Measurements from ENCODE around the gene TMUB2.

Gene TMUB2

DNA sequence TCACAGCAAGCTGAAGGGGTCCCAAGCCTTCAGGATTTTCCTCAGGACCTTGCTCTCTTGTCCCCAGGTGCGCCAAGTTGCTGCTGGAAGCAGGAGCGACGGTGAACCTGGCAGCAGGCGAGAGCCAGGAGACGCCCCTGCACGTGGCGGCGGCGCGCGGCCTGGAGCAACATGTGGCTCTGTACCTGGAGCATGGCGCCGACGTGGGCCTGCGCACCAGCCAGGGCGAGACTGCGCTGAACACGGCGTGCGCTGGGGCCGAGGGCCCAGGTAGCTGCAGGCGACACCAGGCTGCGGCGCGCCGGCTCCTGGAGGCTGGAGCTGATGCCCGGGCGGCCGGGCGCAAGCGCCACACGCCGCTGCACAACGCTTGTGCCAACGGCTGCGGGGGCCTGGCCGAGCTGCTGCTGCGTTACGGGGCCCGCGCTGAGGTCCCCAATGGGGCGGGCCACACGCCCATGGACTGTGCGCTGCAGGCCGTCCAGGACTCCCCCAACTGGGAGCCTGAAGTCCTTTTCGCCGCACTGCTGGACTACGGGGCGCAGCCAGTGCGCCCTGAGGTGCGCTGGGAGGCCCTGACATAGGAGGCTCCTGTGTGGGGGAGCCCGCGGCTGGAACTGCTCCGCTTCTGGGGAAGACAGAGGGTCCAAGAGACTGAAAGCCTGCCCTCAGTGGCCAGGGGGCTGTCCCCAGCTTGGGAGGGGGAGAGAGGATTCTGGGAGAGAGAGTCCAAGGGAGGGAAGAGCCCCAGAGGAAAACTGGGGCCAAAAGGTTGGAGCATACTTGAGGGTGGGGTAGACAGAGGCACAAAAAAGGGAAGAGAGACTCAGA lies 9.9 kb upstream of the TMUB2 start:
- DNase-seq (ENCODE audit: low spot score), result no peak

DNA sequence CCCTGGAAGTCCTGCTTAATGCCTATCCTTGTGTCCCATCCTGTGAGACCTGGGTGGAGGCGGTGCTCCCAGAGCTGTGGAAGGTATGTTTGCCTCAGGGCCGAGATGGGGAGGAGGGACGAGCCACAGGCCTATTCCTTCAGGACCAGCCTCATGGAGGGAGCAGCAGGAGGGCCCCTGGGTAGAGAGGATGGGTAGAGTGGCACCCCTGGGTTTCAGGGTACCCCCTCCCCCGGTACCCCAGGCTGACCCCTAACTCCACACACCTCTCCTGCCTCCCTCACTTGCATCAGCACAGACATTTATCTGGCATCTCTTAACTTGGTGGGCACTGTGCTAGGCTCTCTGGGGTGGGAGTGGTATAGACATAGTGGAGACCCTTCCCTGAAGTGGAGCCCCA lies 9.1 kb upstream of the TMUB2 start:
- DNase-seq (ENCODE audit: low spot score), result no peak

DNA sequence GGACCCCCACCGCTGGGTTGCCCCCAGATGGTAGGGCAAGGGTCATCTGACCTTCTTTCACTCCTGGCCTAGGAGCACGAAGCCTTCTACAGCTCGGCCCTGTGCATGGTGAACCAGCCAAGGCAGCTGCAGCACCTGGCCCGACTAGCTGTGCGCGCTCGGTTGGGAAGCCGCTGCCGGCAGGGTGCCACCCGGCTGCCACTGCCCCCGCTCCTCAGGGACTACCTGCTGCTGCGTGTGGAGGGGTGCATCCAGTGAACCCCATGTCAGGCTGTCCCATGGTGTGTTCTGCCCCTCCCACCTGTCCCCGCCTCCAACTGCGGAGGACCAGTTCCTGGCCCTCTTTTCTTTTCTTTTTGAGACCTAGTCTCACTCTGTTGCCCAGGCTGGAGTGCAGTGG lies 8.6 kb upstream of the TMUB2 start:
- DNase-seq (ENCODE audit: low spot score), result no peak

DNA sequence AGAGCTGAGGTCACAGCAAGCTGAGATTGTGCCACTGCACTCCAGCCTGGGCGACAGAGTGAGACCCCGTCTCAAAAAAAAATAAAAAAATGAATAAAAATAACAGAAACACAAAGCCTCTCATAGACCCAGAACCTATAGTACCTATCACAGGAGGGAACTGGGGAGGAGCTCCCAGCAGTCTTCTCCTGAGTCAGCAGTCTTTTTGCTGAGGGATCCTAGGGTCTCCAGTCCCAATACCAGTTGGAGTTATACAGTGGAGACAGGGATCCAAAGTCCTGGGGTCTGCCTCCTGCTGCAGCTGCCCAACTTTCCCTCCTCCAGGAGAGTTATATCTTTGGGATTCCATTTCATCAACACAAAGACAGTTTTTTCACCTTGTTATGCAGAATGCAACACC lies 3.7 kb upstream of the TMUB2 start:
- DNase-seq (ENCODE audit: low spot score), result no peak

DNA sequence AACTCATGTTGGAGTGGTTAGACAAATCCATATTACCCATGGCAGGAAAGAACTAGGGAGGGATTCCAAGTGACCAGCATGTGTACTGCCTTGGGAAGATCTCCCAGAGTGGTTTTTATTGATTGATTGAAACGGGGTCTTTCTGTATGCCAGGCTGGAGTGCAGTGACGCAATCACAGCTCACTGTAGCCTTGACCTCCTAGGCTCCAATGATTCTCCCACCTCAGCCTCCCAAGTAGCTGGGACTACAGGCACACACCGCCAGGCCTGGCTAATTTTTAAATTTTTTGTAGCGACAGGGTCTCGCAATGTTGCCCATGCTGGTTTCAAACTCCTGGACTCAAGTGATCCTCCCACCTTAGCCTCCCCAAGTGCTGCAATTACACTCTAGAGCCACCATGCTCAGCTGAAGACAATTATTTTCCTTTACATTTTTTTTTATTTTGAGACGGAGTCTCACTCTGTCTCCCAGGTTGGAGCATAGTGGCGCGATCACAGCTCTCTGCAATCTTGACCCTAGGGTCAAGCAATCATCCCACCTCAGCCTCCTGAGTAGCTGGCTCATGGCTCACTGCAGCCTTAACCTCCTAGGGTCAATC lies 2.5 kb upstream of the TMUB2 start:
- DNase-seq (ENCODE audit: low spot score), result no peak

DNA sequence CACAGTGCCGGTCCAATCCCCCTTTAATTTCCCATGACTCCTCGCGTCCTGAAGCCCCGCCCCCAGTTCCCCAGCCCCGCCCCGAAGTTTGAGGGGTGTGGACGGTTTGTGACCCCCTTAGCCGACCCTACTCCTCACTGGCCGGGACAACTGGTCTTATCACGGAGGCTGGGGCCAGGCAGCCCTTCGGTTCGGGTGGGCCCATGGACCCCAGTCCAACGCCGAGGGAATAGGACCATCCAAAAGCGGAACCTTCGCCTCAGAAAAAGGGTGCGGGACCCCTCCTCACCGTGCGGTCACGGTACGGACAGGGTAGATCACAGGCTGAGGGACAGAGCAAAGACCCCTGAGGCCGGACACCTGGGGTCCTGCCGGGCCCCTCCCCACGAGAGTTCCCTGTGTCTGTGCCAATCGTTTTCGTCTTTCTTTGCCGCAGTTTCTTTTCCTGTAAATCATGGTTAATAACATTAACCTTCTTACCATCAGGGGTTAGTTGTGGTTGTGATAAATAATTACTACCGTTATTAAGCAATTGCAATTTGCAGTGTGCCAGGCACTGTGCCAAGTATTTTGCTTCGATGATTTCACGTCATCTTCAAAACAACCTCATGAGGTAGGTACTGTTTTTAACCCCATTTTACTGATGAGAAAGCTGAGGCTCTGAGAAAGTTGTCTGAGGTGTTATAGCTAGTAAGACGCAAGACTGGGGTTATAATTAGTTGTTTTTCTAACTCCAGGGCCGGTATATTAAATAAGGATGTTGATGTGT lies 543 bp downstream of the TMUB2 start:
- DNase-seq (ENCODE audit: low spot score), result peak; percentile 54

DNA sequence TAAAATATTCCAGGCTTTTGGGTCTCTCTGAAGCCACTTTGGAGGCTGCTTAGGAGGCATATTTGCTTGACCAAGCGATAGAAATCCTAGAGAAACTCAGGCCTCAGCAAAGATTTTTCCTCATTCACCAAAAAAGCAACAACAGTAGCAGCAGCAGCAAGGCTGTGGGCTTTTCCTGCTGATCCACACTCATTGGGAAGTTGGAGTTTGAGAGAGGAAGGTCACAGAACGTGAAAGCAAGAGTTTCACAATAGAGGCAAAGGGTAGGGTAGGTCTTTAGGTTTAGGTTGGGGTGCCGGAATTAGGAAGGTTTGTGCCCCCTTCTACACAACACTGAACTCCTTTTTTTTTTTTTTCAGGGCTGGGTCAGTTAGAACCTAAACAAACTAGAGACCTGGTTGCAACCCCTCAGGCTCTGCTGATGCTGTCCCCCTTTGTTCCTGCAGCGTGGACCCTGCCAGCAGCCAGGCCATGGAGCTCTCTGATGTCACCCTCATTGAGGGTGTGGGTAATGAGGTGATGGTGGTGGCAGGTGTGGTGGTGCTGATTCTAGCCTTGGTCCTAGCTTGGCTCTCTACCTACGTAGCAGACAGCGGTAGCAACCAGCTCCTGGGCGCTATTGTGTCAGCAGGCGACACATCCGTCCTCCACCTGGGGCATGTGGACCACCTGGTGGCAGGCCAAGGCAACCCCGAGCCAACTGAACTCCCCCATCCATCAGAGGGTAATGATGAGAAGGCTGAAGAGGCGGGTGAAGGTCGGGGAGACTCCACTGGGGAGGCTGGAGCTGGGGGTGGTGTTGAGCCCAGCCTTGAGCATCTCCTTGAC lies 2.0 kb downstream of the TMUB2 start:
- DNase-seq (ENCODE audit: low spot score), result no peak

DNA sequence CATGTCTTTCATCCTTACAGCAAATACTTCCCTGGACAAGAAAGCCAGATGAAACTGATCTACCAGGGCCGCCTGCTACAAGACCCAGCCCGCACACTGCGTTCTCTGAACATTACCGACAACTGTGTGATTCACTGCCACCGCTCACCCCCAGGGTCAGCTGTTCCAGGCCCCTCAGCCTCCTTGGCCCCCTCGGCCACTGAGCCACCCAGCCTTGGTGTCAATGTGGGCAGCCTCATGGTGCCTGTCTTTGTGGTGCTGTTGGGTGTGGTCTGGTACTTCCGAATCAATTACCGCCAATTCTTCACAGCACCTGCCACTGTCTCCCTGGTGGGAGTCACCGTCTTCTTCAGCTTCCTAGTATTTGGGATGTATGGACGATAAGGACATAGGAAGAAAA lies 3.7 kb downstream of the TMUB2 start:
- DNase-seq (ENCODE audit: low spot score), result no peak

DNA sequence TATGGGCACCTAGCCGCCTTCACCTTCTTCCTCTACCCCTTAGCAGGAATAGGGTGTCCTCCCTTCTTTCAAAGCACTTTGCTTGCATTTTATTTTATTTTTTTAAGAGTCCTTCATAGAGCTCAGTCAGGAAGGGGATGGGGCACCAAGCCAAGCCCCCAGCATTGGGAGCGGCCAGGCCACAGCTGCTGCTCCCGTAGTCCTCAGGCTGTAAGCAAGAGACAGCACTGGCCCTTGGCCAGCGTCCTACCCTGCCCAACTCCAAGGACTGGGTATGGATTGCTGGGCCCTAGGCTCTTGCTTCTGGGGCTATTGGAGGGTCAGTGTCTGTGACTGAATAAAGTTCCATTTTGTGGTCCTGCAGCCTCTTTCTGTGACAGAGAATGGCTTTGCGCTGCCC lies 4.6 kb downstream of the TMUB2 start:
- DNase-seq (ENCODE audit: low spot score), result no peak

DNA sequence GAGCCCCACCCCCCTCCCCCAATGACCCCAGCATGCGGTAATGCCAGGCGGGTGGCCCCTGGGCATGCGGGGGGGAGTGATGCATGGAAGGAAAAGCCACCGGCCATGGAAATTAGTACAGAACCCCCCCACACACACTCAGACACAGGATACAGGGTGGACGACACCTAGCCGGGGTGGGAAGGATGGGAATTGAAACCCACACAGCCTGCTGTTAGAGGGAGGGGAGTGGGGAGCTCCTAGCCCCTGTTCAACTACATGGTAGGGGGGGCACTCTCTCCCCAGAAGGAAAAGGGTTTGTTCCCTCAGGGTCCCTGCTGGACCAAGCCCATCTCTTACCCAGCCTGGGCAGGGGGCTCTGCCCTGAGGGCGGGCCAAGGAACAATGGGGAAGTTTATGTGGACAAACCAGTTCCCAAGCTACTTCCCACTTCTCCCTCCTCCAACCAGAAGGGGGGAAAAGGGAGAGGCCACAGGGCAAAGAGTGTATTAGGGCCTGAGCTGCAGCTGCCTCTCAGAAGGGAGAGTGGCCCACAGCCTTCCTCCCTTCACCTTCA lies 5.2 kb downstream of the TMUB2 start:
- no peak for DNase-seq (ENCODE audit: low spot score)

DNA sequence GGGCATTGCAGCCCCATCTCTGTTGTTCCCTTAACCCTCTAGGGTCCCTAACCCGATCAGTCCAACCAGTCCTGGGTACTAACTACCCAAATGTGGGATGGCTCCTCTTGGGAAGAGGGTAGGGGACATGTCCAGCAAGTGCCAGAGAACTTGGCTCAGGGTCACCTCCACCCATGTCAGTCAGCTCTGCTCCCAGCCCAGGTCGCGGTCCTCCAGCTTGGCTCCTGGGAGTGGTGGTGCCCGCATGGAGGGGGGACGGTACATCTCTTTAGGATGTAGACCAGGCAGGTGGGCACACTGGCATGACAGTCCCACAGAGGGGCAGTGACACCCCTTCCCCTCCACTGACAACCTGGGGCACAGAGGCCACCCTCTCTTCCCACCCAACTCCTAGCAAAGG lies 6.0 kb downstream of the TMUB2 start:
- DNase-seq (ENCODE audit: low spot score), result no peak

DNA sequence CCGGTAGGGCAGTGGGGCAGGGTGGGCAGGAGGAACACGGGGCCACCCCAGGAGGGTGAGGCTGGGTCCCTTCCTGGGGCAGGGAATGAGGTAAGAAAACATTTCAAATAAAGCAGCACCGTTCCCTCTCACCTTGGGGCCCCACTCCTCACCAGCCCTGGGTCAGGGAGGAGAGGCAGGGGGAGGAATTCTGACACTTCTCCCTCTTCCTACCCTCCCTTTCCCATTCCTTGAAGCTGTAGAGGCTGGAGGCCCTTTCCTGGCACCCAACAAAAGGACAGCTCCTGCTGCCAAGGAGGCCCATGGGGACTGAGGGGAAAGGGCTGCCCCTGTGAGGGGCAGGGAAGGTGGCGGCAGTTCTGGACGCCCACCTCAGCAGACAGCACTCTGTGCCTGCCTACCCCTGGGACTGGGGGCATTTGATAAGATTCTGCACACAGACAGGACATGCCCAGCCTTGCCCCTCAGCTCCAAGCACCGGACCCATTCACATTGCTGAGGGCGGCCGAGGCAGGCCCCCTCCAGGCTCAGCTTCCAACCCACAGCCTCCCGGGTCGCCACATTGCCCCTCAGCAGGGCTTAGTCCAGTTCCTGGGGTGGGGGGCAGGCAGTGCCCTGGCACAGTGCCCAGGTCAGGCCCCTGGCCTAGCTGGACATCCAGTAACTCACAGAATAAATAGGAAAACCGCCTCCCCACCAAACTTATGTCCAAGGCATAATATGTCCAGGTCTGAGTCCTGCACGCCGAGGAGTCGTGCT lies 6.7 kb downstream of the TMUB2 start:
- no peak for DNase-seq (ENCODE audit: low spot score)

DNA sequence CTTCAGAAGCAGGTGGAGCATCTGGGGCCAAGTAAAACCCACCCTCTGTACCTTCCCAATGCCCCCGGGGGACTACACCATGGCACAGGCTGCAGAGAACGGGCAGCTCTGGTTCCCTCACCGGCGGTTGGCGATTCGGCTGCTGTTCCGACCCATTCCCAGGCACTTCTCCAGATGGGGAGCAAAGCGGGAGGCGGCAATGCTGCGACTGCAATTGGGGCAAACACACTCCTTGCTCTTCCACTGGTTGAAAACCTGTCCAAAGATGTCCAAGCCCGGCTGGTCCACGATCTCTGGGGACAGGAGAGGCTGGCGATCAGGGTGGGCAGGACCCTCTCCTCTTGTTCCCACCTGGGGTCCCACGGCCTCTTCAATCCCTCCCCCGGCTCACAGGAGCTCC lies 10.3 kb downstream of the TMUB2 start:
- DNase-seq (ENCODE audit: low spot score), result no peak

DNA sequence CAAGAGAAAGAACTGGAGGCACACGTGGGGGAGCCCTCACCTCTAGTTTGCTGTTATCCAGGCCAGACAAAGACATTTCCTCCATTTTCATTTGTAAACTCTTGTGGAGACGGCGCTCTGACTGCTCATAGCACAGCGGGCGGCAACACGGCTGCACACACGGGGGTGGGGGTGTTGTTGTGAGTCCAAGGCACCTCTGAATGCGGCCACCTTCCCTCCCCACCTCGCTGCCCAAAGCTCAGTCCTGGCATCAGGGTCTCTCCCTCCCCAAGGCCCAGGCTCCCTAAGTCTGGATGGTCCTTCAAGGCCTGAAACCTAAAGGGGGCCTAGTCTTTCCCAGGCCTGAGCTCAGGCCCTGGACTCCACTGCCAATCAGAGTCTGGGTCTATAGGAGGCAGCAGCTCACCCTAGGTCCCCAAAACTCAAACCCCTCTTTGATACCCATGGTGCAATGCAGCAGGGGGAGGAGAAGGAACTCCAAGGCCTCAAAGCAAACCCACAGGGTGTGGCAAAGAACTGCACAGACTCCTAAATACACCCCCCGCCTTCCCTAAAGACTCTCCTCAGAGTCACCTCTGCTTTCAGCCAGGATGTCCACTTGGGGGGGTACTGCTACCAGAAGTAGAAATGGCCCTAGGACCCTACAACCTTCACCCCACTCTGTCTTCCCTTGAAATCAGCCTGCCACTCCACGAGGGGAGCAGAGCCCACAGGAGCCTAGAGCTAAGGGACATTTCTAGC lies 11.4 kb downstream of the TMUB2 start:
- peak; percentile 76 for DNase-seq (ENCODE audit: low spot score)

DNA sequence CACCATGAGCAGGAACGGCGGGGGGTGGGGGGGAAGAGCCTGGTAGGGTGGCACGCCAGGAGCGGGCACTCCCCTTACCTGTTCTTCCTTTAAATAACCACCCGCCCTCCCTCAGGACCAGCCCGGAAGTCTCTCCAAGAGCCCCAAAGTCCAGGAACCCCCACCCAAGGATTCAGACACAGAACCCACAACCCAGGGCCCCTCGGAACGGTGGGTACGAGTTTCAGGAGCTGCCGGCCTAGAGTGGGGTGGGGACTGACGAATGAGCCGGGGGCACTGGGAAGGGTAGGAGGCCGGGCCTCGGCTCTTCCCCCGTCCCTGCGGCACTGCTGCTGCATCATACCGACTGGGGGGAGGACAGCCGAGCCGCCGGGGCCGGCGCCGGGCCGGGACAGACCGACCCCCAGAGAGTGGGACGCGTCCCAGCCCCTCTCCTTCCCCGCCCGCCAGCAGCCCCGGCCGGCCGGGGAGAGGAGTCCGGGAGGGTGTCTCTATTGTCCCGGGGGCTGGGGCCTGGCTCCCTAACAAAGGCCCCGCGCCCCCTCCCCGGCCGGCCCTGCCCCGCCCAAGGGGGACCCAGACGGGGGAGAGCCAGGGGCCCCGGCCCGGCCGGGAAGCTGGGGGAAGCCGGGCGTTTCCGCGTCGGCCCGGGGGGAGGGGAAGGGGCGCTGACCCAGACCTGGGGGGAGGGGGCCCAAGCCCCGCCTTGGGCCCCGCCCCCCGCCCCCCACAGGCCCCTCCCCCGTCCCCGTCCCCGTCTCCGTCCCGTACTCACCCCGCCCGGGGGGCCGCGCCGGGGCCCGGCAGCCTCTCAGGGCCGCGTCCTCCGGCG lies 12.2 kb downstream of the TMUB2 start:
- DNase-seq (ENCODE audit: low spot score), result peak; percentile 50

DNA sequence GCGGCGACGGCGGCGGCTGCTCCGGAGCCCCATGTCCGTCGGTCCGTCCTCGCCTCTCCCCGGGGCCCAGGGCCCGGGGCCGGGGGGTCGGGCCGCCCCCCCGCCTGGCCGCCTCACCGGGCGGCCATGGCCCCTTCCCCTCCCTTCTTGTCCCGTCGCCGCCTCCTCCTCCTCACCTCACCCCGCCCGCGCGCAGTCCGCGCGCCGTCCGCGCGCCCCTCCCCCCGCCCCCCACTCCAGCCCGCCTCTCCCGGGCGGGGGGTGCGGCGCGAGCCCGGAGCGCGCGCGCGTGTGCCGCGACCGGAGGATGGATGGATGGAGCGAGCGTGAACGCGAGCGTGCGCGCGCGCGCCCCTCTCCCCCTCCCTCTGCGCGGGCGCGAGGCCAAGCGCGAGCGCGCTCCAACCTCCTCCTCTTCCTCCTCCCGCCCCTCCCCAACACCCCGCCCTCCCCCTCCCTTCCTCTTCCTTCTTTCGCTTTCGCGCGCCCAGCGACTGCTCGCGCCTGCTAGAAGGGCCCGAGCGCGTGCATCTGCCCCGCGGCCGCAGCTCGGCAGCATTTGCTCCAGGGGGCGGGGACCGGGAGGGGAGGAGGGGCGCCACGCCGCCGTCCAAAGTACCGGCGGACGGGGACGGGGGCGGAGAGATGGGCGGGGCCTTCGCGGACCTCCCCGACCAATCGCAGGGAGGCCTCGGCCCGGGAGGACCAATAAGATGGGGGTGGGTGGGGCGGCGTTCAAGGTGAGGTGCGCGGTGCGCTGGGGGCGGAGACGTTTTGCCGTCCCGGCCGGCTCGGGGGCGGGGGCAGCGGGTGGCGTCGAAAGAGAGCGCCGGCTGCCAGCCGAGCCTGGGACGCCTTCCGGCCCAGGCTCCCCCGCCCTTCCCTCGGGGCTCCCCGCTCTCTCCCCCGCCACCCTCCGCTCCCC lies 13.0 kb downstream of the TMUB2 start, which contains the start of gene ATXN7L3:
ATXN7L3 (minus strand) TSS at position 332 of the 925 bp plus-strand sequence. CDS start 1,814 bp downstream, outside the sequence.
- DNase-seq (ENCODE audit: low spot score), result peak; percentile 96

DNA sequence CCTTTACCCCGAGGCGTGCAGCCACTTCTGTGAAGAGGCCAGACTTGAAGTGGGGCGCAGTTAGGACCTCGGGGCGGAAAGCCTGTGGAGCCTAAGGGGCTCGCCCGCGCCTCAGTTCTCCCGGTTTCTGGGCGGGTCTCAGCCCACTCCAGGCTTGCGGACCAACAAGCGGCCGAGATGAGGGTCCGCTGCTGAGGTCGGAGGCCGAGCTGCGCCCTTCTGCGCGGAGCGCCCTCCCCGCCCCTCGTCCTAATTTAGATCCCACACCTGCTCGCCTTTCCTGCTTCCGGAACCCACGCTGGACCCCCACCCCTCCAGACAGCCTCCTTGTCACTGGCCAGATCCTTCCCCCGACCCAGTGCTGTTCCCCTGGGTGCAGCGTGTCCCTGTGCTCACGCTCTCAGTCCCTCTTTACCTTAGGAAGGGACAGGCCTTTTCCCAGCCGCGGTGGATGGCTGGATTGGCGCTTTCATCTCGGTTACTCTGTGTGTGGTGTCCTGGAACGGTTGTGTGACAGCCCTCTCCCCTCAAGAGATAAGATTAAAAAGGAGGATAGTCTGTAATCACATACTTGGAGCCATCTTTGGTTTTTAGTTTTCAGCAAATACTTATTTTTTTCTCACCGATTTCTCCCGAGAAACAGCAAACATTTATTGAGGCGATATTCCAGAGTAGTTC lies 13.8 kb downstream of the TMUB2 start:
- peak; percentile 33 for DNase-seq (ENCODE audit: low spot score)

DNA sequence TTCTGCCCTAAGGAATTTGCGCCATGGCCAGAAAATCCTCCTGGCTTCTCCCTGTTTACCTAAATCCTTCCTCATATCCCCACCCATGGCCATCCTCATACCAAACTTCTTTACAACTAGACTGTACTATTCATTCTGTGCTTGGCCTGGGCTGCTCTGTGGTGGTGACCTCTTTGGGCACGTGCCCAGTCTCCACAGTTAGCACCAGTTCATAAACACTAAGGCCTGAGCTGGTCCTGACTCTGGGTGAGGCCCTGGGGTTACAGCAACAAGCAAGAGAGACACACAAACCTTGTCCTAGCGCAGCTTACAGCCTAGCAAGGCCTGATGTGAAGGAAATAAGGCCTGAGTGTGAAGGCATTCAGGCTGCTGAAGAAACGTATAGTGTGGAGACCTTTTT lies 16.0 kb downstream of the TMUB2 start:
- no peak for DNase-seq (ENCODE audit: low spot score)
